Measurements from ENCODE around the gene RELA. TPM values are rescaled to one million over a fixed set of nuclear protein-coding genes. Genes with fewer than 3 reads are reported as not detected.

The RELA gene
- polyA plus RNA-seq, 2 of the 4 experiments (the other 2 are of a cell fraction) = 28.9 to 55.1 TPM

DNA sequence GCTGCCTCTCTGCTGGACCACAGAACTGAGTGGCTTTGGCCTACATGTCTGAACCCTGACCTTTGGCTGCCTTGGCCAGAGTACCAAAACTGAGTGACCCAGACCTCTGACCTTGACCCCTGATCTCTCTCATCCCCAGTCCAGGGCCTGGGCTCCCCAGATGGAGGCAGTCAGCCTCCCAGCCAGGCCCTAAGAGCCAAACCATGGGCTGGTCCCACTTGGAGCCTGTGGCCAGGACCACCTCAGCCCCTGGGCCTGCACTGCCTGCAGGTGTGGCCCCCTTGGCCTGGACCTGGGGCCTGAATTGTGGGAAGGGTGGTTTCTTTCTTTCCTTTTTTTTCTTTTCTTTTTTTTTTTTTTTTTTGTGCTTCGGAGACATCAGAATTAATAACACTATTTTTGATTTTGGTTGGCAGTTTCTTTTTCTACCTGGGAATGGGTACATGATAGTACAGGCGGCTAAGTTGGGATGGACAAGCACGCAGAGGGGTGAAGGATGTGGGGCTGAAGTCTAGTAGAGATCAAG, 25.6 kb downstream of the RELA start (continued):
- TF ChIP-seq HOXB5 (CRISPR knock-in tag; IDR thresholded peaks at IDR 0.05) = no peak

DNA sequence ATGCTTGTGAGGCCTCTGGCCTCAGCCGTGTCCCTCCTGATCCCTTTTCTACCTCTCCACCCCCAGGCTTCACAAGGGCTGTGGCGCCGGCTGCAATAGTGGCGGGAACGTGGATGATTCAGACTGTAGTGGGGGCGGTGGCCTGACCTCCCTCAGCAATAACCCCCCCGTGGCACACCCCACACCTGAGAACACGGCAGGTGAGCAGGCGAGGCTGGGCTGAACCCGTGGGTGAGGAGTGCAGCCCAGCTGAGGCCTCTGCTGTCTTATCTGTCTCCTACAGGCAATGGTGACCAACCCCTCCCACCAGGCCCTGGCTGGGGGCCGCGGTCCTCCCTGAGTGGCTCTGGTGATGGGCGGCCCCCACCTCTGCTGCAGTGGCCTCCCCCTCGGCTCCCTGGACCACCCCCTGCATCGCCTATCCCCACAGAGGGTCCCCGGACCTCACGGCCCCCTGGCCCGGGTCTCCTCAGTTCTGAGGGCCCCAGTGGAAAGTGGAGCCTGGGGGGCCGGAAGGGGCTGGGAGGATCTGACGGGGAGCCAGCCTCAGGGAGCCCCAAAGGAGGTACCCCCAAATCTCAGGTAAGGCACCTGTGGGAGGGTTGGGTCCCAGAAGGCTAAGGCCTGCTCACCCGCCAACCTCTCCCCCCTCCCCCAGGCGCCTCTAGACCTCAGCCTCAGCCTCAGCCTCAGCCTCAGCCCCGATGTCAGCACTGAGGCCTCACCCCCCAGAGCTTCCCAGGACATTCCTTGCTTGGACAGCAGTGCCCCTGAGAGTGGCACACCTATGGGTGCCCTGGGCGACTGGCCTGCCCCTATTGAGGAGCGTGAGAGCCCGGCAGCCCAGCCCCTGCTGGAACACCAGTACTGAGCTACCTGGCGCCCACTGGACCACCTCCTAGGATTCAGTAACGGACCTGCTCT, 26.3 kb downstream of the RELA start:
- POLR2A ChIA-PET = interaction anchor here (0.6 kb wide), 1 partner anchor 13 kb away, joined by 3 read pairs; no protein-coding TSS in a partner anchor
- CTCF ChIA-PET = interaction anchor here (8.2 kb wide), 1 partner anchor 11 kb away, joined by 54 read pairs; no protein-coding TSS in a partner anchor
- H3K27ac ChIP-seq = no peak overlapping the region
- TF ChIP-seq FOSB (CRISPR knock-in tag; IDR thresholded peaks at IDR 0.05) (no peak), NFE2L2 (conservative IDR thresholded peaks at IDR 0.05; ENCODE audit: low read length) (no peak), JUNB (IDR thresholded peaks at IDR 0.05) (no peak), RNF2 (IDR thresholded peaks at IDR 0.05; ENCODE audit: borderline replicate concordance, low read depth) (no peak), EHMT2 (IDR thresholded peaks at IDR 0.05; ENCODE audit: low read depth) (no peak), KDM1A (IDR thresholded peaks at IDR 0.05; ENCODE audit: low read depth) (no peak), CHD4 (IDR thresholded peaks at IDR 0.05; ENCODE audit: borderline replicate concordance) (no peak), EP300 (IDR thresholded peaks at IDR 0.05) (no peak)
- TF ChIP-seq, protein P1, sequence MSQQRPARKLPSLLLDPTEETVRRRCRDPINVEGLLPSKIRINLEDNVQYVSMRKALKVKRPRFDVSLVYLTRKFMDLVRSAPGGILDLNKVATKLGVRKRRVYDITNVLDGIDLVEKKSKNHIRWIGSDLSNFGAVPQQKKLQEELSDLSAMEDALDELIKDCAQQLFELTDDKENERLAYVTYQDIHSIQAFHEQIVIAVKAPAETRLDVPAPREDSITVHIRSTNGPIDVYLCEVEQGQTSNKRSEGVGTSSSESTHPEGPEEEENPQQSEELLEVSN (IDR thresholded peaks at IDR 0.05; ENCODE audit: borderline replicate concordance, low read depth) = no peak
- ATAC-seq (no peak), DNase-seq (ENCODE audit: low read depth in 1 of 2, low spot score in 1 of 2) (no peak), FAIRE-seq (no peak)
- H3K9me3 ChIP-seq = no peaks in the 10 kb centered on the region
- no peak overlapping the region for H3K4me2 ChIP-seq
- H3K4me3 ChIP-seq = no peak overlapping the region
- 88% methylated on average over 16 of the region's 28 CpGs for WGBS (ENCODE audit: missing lambda C conversion rate)
- peaks cover 16% of the 10 kb centered on the region for H3K4me1 ChIP-seq

DNA sequence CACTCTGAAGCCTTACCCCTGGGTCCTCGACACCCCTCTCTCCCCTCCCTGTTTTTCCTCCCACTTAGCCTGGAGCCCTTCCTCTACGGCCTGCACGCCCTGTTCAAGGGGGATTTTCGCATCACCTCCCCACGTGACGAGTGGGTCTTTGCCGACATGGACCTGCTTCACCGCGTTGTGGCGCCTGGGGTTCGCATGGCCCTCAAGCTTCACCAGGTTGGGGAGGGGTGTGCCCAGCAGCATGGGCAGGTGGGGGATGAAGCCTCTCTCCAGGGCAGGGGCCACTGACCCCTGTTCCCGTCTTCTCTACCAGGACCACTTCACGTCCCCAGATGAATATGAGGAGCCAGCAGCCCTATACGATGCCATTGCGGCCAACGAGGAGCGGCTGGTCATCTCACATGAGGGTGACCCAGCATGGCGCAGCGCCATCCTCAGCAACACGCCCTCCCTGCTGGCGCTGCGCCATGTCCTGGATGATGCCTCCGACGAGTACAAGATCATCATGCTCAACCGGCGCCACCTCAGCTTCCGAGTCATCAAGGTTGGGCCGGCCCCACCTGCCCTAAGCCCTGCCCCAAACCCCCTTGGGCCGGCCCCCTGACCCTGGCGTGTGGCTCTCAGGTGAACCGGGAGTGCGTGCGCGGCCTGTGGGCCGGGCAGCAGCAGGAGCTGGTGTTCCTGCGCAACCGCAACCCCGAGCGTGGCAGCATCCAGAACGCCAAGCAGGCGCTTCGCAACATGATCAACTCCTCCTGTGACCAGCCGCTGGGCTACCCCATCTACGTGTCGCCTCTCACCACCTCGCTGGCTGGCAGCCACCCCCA, 27.6 kb downstream of the RELA start:
- Histone ChIP-seq H3K9me3 (no peaks in the 10 kb centered on the region), H3K27ac (no peak overlapping the region), H3K4me3 (no peak overlapping the region), H3K4me1 (peaks cover 16% of the 10 kb centered on the region), H3K4me2 (no peak overlapping the region)
- no peak for DNase-seq (ENCODE audit: low read depth in 1 of 2, low spot score in 1 of 2)
- no peak for ATAC-seq
- no peak for TF ChIP-seq KDM5A (IDR thresholded peaks at IDR 0.05)
- no peak for TF ChIP-seq ZNF302 (CRISPR knock-in tag; IDR thresholded peaks at IDR 0.05)
- TF ChIP-seq, protein P2, sequence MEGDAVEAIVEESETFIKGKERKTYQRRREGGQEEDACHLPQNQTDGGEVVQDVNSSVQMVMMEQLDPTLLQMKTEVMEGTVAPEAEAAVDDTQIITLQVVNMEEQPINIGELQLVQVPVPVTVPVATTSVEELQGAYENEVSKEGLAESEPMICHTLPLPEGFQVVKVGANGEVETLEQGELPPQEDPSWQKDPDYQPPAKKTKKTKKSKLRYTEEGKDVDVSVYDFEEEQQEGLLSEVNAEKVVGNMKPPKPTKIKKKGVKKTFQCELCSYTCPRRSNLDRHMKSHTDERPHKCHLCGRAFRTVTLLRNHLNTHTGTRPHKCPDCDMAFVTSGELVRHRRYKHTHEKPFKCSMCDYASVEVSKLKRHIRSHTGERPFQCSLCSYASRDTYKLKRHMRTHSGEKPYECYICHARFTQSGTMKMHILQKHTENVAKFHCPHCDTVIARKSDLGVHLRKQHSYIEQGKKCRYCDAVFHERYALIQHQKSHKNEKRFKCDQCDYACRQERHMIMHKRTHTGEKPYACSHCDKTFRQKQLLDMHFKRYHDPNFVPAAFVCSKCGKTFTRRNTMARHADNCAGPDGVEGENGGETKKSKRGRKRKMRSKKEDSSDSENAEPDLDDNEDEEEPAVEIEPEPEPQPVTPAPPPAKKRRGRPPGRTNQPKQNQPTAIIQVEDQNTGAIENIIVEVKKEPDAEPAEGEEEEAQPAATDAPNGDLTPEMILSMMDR (IDR thresholded peaks at IDR 0.05) = no peak
- no peak for TF ChIP-seq NPAS2 (CRISPR knock-in tag; IDR thresholded peaks at IDR 0.05; ENCODE audit: borderline replicate concordance)
- no peak for TF ChIP-seq TFCP2L1 (CRISPR knock-in tag; IDR thresholded peaks at IDR 0.05)
- no peak for TF ChIP-seq BHLHE40 (IDR thresholded peaks at IDR 0.05; ENCODE audit: low read depth, low read length)
- no peak for TF ChIP-seq RCOR1 (IDR thresholded peaks at IDR 0.05; ENCODE audit: low read depth, low read length)
- TF ChIP-seq, protein P3, sequence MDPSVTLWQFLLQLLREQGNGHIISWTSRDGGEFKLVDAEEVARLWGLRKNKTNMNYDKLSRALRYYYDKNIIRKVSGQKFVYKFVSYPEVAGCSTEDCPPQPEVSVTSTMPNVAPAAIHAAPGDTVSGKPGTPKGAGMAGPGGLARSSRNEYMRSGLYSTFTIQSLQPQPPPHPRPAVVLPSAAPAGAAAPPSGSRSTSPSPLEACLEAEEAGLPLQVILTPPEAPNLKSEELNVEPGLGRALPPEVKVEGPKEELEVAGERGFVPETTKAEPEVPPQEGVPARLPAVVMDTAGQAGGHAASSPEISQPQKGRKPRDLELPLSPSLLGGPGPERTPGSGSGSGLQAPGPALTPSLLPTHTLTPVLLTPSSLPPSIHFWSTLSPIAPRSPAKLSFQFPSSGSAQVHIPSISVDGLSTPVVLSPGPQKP (IDR thresholded peaks at IDR 0.05; ENCODE audit: low read depth, low read length) = no peak
- no peak for TF ChIP-seq CBX2 (IDR thresholded peaks at IDR 0.05; ENCODE audit: borderline replicate concordance, low read depth)
- TF ChIP-seq, protein P4, sequence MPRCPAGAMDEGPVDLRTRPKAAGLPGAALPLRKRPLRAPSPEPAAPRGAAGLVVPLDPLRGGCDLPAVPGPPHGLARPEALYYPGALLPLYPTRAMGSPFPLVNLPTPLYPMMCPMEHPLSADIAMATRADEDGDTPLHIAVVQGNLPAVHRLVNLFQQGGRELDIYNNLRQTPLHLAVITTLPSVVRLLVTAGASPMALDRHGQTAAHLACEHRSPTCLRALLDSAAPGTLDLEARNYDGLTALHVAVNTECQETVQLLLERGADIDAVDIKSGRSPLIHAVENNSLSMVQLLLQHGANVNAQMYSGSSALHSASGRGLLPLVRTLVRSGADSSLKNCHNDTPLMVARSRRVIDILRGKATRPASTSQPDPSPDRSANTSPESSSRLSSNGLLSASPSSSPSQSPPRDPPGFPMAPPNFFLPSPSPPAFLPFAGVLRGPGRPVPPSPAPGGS (IDR thresholded peaks at IDR 0.05) = no peak
- TF ChIP-seq MYC (IDR thresholded peaks at IDR 0.05; ENCODE audit: borderline replicate concordance, low read length) = no peak
- TF ChIP-seq HEYL (CRISPR knock-in tag; IDR thresholded peaks at IDR 0.05) = no peak
- TF ChIP-seq FOSB (CRISPR knock-in tag; IDR thresholded peaks at IDR 0.05) = no peak
- no peak for TF ChIP-seq SMC3 (IDR thresholded peaks at IDR 0.05)
- TF ChIP-seq, protein P5, sequence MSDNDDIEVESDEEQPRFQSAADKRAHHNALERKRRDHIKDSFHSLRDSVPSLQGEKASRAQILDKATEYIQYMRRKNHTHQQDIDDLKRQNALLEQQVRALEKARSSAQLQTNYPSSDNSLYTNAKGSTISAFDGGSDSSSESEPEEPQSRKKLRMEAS (IDR thresholded peaks at IDR 0.05) = no peak
- TF ChIP-seq, protein P6, sequence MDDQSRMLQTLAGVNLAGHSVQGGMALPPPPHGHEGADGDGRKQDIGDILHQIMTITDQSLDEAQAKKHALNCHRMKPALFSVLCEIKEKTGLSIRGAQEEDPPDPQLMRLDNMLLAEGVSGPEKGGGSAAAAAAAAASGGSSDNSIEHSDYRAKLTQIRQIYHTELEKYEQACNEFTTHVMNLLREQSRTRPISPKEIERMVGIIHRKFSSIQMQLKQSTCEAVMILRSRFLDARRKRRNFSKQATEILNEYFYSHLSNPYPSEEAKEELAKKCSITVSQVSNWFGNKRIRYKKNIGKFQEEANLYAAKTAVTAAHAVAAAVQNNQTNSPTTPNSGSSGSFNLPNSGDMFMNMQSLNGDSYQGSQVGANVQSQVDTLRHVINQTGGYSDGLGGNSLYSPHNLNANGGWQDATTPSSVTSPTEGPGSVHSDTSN (IDR thresholded peaks at IDR 0.05) = no peak
- TF ChIP-seq HOXB5 (CRISPR knock-in tag; IDR thresholded peaks at IDR 0.05) = no peak
- 93% methylated on average over 43 of the region's 46 CpGs for WGBS (ENCODE audit: missing lambda C conversion rate)
- no peak for FAIRE-seq
- ChIA-PET CTCF (interaction anchor here (8.2 kb wide), 1 partner anchor 10 kb away, joined by 54 read pairs; no protein-coding TSS in a partner anchor), POLR2A (no interaction called here)
